SJCRH30 (cell line): ENCODE data around the gene INIP. TPM values are rescaled to one million over a fixed set of nuclear protein-coding genes. Genes with fewer than 3 reads are reported as not detected.

Experiments used
- DNase-seq, 2 experiments: peaks; one replicate each; pipeline ENCODE4 v3.0.0-alpha.2; 2015 to 2020
- H3K27ac ChIP-seq: fragments of 250-450 bp; sonication (Bioruptor Pico); 2 replicates; pipeline ENCODE4 v1.5.1; 2020; ENCODE audit warnings: mild to moderate bottlenecking, moderate library complexity
- H3K27me3 ChIP-seq: fragments of 250-450 bp; sonication (Bioruptor Pico); 2 replicates; pipeline ENCODE4 v1.5.1; 2020; ENCODE audit warnings: mild to moderate bottlenecking, moderate library complexity
- H3K36me3 ChIP-seq: fragments of 250-450 bp; sonication (Bioruptor Pico); 2 replicates; pipeline ENCODE4 v1.5.1; 2020; ENCODE audit warnings: mild to moderate bottlenecking, moderate library complexity
- H3K4me1 ChIP-seq: fragments of 250-450 bp; sonication (Bioruptor Pico); 2 replicates; pipeline ENCODE4 v1.5.1; 2020; ENCODE audit warnings: mild to moderate bottlenecking, moderate library complexity
- H3K4me3 ChIP-seq: fragments of 250-450 bp; sonication (Bioruptor Pico); 2 replicates; pipeline ENCODE4 v1.5.1; 2020; ENCODE audit warnings: mild to moderate bottlenecking, moderate library complexity
- H3K9me3 ChIP-seq: fragments of 250-450 bp; sonication (Bioruptor Pico); replicated peaks from 2 replicates; pipeline ENCODE4 v1.5.1; 2020; ENCODE audit warnings: mild to moderate bottlenecking, moderate library complexity
- total RNA-seq: library from RNA; depleted of rRNA; stranded (reverse); fragments of >200 nt; shearing (Covaris generic); gene quantifications from 2 replicates; pipeline ENCODE4 v1.2.3, GENCODE V29; 2014; rRNA removed

INIP gene
- 36.4 and 43.8 TPM in 2 replicates for total RNA-seq

DNA sequence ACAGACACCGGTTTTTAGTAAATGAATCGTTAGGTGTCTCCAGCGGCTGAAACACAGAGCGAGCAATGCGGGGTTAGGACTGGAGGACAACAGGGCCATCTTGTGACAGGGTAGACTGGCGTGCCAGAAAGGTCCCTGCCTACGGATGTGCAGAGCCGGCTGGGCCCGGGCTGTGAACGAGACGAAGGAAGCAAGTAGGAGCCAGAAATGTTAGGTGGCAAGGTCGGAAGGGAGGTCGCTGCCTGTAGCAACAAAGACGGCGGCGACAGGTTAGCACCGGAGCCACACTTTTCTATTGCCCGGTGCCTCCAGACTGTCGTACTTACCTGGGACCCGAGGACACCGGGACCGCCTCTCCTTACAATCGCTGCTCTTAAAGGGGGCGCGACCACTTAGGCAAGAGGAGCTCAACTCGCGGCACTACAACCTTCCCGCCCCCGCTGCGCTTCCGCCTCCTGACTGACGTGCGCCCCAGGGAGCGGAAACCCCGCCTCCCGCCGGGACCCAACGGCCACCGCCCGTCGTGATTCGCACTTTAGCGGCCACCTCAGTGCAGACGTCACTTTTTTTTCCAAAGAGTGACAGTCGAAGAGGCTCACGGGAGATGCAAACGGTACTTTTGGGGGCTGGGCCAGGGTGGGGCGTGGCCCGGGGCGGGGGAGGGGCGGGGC lies at the start of gene INIP:
Gene INIP (minus strand): TSS at position 457 of the 671 bp plus-strand sequence. CDS start 1,632 bp downstream, outside the sequence.
- Histone ChIP-seq H3K27ac (peak within 1 kb of the TSS; percentile 35), H3K27me3 (no peaks in the 10 kb centered on the region), H3K4me3 (peak within 1 kb of the TSS; percentile 79), H3K36me3 (peaks cover 15% of the 10 kb centered on the region), H3K4me1 (peaks cover 2% of the 10 kb centered on the region; the same call in 1 of the 2 replicates), H3K9me3 (no peaks in the 10 kb centered on the region)
- peak; percentile 98 for DNase-seq

GRCh38 chr9:112765281-112765680 lies 47.4 kb upstream of the INIP start:
- no peaks in the 10 kb centered on the region for H3K4me1 ChIP-seq
- H3K27ac ChIP-seq: no peak overlapping the region
- H3K4me3 ChIP-seq: no peak overlapping the region
- H3K27me3 ChIP-seq: no peaks in the 10 kb centered on the region
- H3K9me3 ChIP-seq: 0 out of 2 replicates have a peak, but pooled peaks cover 4% of the 10 kb centered on the region
- no peaks in the 10 kb centered on the region; the same call in 1 of the 2 replicates for H3K36me3 ChIP-seq
- DNase-seq: no peak

GRCh38 chr9:112764837-112765236 lies 46.9 kb upstream of the INIP start:
- no peak for DNase-seq
- H3K27ac ChIP-seq: no peak overlapping the region
- H3K4me1 ChIP-seq: no peaks in the 10 kb centered on the region
- no peak overlapping the region for H3K4me3 ChIP-seq
- no peaks in the 10 kb centered on the region for H3K27me3 ChIP-seq
- H3K9me3 ChIP-seq: 0 out of 2 replicates have a peak, but pooled peaks cover 4% of the 10 kb centered on the region
- H3K36me3 ChIP-seq: no peaks in the 10 kb centered on the region; the same call in 1 of the 2 replicates

DNA sequence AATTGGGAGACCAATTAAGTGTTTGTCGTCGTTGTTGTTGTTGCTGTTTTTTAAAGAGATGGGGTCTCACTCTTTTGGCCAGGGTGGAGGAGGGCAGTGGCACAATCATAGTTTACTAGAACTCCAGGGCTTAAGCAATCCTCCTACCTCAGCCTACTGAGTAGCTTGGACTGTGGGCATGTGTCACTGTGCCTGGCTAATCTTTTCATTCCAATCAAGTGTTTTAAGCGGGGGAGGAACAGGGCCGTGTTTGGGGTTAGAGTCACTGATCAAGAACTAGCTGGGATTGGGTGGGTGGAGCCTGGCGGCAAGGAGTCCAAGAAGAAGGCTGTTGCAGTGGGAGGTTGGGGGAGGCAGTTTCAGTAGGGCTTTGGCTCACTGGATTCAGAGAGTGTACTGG lies 46.4 kb upstream of the INIP start:
- no peak for DNase-seq
- Histone ChIP-seq H3K27me3 (no peaks in the 10 kb centered on the region), H3K36me3 (no peaks in the 10 kb centered on the region; the same call in 1 of the 2 replicates)

DNA sequence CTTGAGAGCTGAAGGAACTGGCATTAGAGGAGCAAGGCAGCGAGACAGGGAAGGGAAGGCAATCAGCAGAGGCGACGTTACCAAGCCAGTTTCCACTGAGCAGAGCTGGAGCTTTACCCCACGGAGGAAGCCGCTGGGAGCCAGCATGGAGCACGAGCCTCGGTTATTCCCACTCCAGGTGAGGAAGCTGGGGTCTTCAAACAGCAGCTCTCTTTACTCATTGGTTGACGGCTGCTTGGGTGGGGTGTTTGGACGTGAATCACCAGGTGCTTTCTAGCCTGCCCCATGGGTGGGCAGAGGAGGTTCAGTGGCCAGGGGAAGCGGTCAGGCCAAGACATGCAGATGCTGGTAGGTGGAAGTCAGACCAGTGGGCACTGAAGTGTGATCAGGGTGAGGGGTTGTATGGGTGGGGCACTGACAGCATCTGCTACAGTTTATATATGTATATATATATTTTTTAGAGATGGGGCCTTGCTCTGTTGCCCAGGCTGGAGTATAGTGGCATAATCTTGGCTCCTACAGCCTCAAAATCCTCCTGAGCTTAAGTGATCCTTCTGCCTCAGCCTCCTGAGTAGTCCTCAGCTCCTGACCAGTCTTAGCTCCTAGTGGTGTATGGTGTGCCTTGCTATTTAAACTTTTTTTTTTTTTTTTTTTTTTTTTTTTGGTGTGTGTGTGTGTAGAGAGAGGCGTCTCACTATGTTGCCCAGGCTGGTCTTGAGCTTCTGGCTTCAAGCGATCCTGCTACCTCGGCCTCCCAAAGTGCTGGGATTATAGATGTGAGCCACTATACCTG lies 45.0 kb upstream of the INIP start:
- Histone ChIP-seq H3K4me3 (no peak overlapping the region), H3K36me3 (no peaks in the 10 kb centered on the region), H3K27ac (no peak overlapping the region), H3K4me1 (no peaks in the 10 kb centered on the region), H3K9me3 (0 out of 2 replicates have a peak, but pooled peaks cover 4% of the 10 kb centered on the region), H3K27me3 (no peaks in the 10 kb centered on the region)
- no peak for DNase-seq

More for the DNA sequence above, 46.4 kb upstream of the INIP start:
- Histone ChIP-seq H3K4me3 (no peak overlapping the region), H3K9me3 (0 out of 2 replicates have a peak, but pooled peaks cover 4% of the 10 kb centered on the region), H3K4me1 (no peaks in the 10 kb centered on the region), H3K27ac (no peak overlapping the region)

DNA sequence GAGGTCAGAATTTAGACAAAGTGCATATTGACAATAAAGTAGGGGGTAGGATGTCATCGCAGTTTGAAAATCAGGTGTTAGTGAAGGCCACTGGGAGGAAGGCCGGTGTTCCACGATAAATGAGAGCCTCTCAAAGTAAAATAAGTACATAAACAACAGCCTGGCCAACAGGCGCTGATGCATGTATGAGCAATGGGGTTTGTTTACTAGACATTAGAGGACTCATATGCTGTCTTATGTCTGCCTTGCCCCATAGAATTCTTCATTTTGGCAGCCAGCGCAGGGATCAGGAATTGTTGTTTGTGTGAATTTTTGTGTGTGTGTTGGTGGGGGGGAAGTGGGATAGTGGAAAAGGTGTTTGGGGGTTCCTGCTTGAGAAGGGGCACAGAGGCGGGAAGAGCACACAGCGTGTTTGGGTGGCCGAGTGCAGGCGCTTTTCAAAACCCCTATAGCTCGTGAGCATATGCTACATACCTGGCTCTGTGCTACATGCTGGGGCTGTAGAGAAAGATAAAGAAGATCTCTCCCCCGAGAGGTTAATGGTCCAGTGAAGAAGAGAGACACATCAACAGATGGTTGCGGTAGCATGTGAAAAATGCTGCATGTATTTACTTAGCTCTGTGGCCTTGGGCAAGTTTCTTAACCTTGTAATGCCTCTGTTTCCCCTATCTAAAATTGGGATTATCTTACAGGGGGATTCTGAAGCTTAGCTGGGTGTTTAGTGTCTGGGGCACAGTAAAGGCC lies 44.2 kb upstream of the INIP start:
- no peak for DNase-seq
- Histone ChIP-seq H3K9me3 (0 out of 2 replicates have a peak, but pooled peaks cover 4% of the 10 kb centered on the region), H3K4me3 (no peak overlapping the region), H3K27ac (no peak overlapping the region), H3K4me1 (no peaks in the 10 kb centered on the region), H3K36me3 (no peaks in the 10 kb centered on the region), H3K27me3 (no peaks in the 10 kb centered on the region)

DNA sequence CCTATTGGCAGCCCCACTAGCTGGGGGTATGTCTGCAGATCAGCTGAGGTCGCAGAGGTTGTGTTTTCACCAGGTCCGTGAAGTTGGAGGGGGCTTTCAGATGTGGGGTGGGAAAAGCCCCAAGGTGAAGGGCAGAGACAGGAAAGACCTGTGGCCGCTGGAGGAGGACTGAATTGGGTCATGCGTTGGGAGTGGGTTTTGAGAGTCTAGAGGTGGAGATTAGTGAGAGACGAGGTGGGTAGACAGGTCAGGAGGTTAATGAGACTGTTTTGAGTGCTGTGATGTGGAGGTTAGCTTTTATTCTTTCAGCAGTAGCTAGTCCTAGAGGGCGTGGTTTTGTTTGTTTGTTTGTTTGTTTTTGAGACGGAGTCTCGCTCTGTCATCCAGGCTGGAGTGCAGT lies 42.9 kb upstream of the INIP start:
- DNase-seq: no peak
- H3K9me3 ChIP-seq: no peaks in the 10 kb centered on the region
- no peaks in the 10 kb centered on the region for H3K27me3 ChIP-seq
- H3K4me1 ChIP-seq: no peaks in the 10 kb centered on the region
- no peak overlapping the region for H3K4me3 ChIP-seq
- no peak overlapping the region for H3K27ac ChIP-seq
- H3K36me3 ChIP-seq: no peaks in the 10 kb centered on the region

- H3K4me1 ChIP-seq: no peaks in the 10 kb centered on the region
- DNase-seq: no peak
- H3K36me3 ChIP-seq: no peaks in the 10 kb centered on the region
- no peaks in the 10 kb centered on the region for H3K27me3 ChIP-seq
- no peak overlapping the region for H3K4me3 ChIP-seq
- H3K9me3 ChIP-seq: no peaks in the 10 kb centered on the region
- H3K27ac ChIP-seq: no peak overlapping the region
These were observed 40.0 kb upstream of the INIP start for GRCh38 chr9:112757940-112758339.

- Histone ChIP-seq H3K9me3 (no peaks in the 10 kb centered on the region), H3K27ac (no peak overlapping the region), H3K36me3 (no peaks in the 10 kb centered on the region), H3K4me3 (no peak overlapping the region), H3K27me3 (no peaks in the 10 kb centered on the region), H3K4me1 (no peaks in the 10 kb centered on the region)
- DNase-seq: no peak
These were observed 39.5 kb upstream of the INIP start for GRCh38 chr9:112757282-112757883.

DNA sequence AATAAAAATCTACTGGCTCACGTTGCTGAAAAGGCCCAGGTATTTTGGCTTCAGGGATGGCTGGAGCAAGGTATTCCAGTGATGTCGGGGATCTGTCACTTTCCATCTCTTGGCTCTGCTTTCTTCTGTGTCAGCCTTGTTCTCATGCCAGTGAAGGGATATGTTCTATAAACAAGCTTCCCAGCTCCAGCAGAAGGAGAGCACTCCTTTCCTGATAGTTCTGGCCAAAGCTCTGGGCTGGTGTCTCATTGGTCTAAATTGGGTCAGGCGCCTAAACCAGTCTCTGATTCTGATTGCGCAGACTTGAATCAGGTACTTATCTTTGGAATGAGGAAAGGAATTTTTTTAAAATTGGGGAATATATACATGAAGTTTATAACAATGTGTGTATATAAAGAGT lies 37.8 kb upstream of the INIP start:
- Histone ChIP-seq H3K4me3 (no peak overlapping the region), H3K4me1 (no peaks in the 10 kb centered on the region), H3K9me3 (no peaks in the 10 kb centered on the region), H3K27ac (no peak overlapping the region), H3K27me3 (no peaks in the 10 kb centered on the region), H3K36me3 (no peaks in the 10 kb centered on the region)
- DNase-seq: no peak

- Histone ChIP-seq H3K4me1 (no peaks in the 10 kb centered on the region), H3K27ac (no peak overlapping the region), H3K9me3 (no peaks in the 10 kb centered on the region), H3K36me3 (no peaks in the 10 kb centered on the region), H3K4me3 (no peak overlapping the region), H3K27me3 (no peaks in the 10 kb centered on the region)
- DNase-seq: no peak
These were observed 37.1 kb upstream of the INIP start for GRCh38 chr9:112755016-112755427.

DNA sequence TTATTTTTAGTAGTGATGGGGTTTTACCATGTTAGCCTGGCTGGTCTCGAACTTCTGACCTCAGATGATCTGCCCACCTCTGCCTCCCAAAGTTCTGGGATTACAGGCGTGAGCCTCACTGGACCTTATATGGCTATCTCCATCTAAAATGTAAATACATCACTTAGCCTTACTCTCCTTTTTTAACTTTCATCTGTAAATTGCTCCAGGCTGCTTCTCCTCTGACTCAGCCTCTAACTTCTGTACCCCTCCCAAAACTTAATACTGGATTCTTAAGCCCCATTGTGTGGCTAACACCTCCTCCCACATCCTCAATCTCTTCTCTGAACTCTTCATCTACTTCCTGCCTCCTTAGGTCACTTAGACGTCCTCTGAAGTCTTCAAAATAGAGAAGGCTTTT lies 36.7 kb upstream of the INIP start:
- Histone ChIP-seq H3K9me3 (no peaks in the 10 kb centered on the region), H3K27me3 (no peaks in the 10 kb centered on the region), H3K4me3 (no peak overlapping the region), H3K4me1 (peaks cover 4% of the 10 kb centered on the region; the same call in 1 of the 2 replicates), H3K36me3 (no peaks in the 10 kb centered on the region), H3K27ac (no peak overlapping the region)
- no peak for DNase-seq

DNA sequence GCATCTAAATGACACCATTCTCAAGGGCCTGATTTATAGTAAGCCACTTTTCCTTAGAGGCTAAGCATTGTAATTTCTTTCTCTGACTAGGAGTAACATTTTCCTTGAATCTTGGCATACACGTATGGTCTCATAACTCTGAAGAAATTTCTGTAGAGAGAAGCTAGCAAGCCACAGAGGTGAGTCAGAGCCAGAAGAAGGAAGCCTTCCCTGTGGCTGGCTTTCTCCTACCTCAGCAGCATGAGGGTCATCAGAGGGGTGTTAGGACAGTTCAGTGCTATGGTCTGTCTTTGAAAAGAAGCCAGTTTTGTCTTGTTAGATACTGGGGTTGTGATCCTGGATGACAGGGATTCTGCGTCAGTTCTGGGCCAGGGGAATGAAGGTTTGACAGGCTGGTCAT lies 35.8 kb upstream of the INIP start:
- H3K4me1 ChIP-seq: peaks cover 7% of the 10 kb centered on the region; the same call in 1 of the 2 replicates
- H3K9me3 ChIP-seq: no peaks in the 10 kb centered on the region
- H3K27me3 ChIP-seq: no peaks in the 10 kb centered on the region
- no peak for DNase-seq
- no peak overlapping the region for H3K27ac ChIP-seq
- H3K36me3 ChIP-seq: no peaks in the 10 kb centered on the region
- H3K4me3 ChIP-seq: no peak overlapping the region

DNA sequence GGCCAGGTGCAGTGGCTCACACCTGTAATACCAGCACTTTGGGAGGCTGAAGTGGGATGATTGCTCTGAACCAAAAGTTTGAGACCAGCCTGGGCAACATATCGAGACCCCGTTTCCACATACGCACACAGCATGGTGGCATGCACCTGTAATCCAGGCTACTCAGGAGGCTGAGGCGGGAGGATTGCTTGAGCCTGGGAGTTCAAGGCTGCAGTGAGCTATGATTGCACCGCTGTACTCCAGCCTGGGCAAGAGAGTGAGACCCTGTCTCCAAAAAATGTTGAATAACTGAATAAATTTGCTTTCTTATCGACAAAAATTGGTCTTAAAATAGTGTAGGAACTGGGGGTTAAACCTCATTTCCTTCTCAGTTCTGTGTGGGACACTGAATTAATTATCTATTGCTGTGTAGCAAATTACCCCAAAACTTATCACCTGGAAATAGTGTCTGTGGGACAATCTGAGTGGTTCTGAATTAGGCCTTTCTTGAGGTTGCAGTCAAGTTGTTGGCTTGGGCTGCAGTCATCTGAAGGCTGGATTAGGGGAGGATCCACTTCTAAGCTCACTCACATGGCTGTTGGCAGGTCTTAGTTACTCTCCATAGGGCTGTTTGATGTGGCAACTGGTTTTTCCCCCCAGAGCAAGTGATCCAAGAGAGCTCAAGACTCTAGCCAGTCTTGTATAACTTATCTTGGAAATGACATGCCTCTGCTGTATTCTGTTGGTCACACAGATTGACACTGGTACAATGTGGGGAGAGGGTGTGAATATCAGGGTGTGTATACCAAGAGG lies 34.6 kb upstream of the INIP start:
- H3K27me3 ChIP-seq: no peaks in the 10 kb centered on the region
- H3K36me3 ChIP-seq: no peaks in the 10 kb centered on the region
- H3K4me3 ChIP-seq: no peak overlapping the region
- no peaks in the 10 kb centered on the region for H3K9me3 ChIP-seq
- no peak overlapping the region for H3K27ac ChIP-seq
- no peak for DNase-seq
- peaks cover 7% of the 10 kb centered on the region; the same call in 1 of the 2 replicates for H3K4me1 ChIP-seq
